Upper lobe of left lung (tissue), 6 donors: ENCODE results near the gene COX19. TPM values are rescaled to one million over a fixed set of nuclear protein-coding genes. Genes with fewer than 3 reads are reported as not detected.

Source experiments
- ATAC-seq, 2 donors: fragments of 200-7000 bp; cut with Tn5 transposase; one replicate each; pipeline ENCODE4 v1.9.1; 2022; ENCODE audit warnings: mild to moderate bottlenecking in 2 of 2, moderate library complexity in 2 of 2; ENCODE audit not compliant: low FRiP score in 2 of 2
- DNase-seq, 2 donors: peaks; one replicate each; pipeline ENCODE4 v3.0.0-alpha.2; 2019 to 2020
- H3K27ac ChIP-seq, 4 donors: fragments of 200-600 bp; sonication (generic); one replicate each; pipeline ENCODE4 v1.5.1; 2016 to 2019
- H3K27me3 ChIP-seq, 4 donors: fragments of 200-600 bp; sonication (generic); one replicate each; pipeline ENCODE4 v1.5.1; 2017 to 2019
- H3K36me3 ChIP-seq, 4 donors: fragments of 200-600 bp; sonication (generic); one replicate each; pipeline ENCODE4 v1.5.1; 2016 to 2019
- H3K4me1 ChIP-seq, 4 donors: fragments of 200-600 bp; sonication (generic); one replicate each; pipeline ENCODE4 v1.5.1; 2018 to 2019
- H3K4me3 ChIP-seq, 4 donors: fragments of 200-600 bp; sonication (generic); one replicate each; pipeline ENCODE4 v1.5.1; 2017 to 2019; ENCODE audit warnings: mild to moderate bottlenecking in 2 of 4, moderate library complexity in 1 of 4
- H3K9me3 ChIP-seq, 4 donors: fragments of 200-600 bp; sonication (generic); one replicate each; pipeline ENCODE4 v1.5.1; 2018 to 2019
- EP300 ChIP-seq, 4 donors: sonication (generic); formaldehyde crosslinking; IDR thresholded peaks; one replicate each; pipeline ENCODE4 v1.5.1; 2017; ENCODE audit warnings: antibody characterized with exemption in 4 of 4, control low read depth in 2 of 4
- POLR2A ChIP-seq, 4 donors: fragments of 450-650 bp; IDR thresholded peaks; one replicate each; pipeline ENCODE4 v1.5.1; 2016 to 2017; ENCODE audit warnings: antibody characterized with exemption in 4 of 4, mild to moderate bottlenecking in 2 of 4
- POLR2AphosphoS5 ChIP-seq, 2 donors: sonication (generic); formaldehyde crosslinking; IDR thresholded peaks; one replicate each; pipeline ENCODE4 v1.5.1; 2017; ENCODE audit warnings: antibody characterized with exemption in 2 of 2
- WGBS, 2 donors: methylation state at CpG; one replicate each; pipeline ENCODE4 v1.1.5; 2017 to 2018; 5-methylcytosine and 5-hydroxymethylcytosine counted together
- total RNA-seq, 6 donors: library from RNA; depleted of rRNA in 4 of 6; stranded (reverse); fragments of >200 nt in 4 of 6; gene quantifications; one replicate each; pipeline versions ENCODE4 v1.1.0 to v1.2.1, GENCODE V29; 2016 to 2021
- TF ChIP-seq, protein P1 (sequence below), 6 experiments: fragments of 450-650 bp in 4 of 6; fragments of 200-600 bp in 2 of 6; sonication (generic) in 2 of 6; IDR thresholded peaks; one replicate each; pipeline ENCODE4 v1.5.1; 2016 to 2019; ENCODE audit warnings: antibody characterized with exemption in 6 of 6
- donor health status: DM: no; HTN: no; CAD: no; lungs with moderate emphysema.
- donor health status: DM: no; HTN: yes; CAD: no; lungs with severe emphysema.

COX19 gene
- total RNA-seq, 6 donors from 2014 or later, result 9.1 to 25.1 (median 11.5) TPM

DNA sequence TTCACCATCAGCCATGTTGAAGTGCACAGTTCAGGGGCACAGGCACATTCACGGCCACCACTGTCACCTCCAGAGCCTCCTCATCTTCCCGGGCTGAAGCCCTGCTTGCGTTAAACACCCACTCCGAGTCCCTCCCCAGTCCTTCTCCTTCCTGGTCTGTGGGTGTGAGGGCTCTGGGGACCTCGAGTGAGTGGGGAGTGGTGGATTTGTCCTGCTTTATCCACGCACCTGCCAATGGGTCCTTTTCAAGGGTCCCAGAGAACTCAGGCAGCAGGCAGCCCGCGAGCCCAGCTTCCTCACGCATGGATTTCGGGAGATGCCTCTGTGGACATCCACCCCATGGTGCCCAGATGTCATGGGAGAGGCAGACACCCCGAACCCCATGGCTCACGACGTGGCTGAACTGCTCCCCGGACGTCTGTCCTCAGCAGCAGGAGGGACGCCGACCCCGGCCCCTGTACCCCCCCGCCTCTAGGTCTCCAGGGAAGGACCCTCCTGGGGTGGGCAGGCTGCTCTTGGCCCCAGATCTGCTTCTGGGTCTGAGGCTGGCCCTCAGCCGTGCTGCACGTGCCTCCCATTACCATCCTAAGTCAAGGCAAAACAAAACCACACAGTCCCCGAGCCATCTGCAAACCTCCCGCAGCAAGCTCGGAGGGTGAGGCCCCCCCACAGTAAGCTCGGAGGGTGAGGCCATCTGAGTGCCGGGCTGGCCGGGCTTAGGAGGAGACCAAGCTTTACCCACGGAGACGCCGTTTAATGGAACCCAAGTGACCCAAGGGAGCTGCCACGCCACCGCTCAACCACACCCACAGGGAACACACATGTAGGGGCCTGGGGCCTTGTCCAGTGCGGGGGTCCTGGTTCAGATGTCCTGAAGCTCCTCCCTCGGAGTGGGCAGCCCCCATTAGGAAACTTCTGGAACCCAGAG, 16.6 kb upstream of the COX19 start:
- ATAC-seq (no peak), DNase-seq (peak in 1 of 2 donors; percentile 73)
- H3K9me3 ChIP-seq, result no peaks in the 10 kb centered on the region
- TF ChIP-seq EP300 (IDR thresholded peaks at IDR 0.05) (no peak), POLR2AphosphoS5 (IDR thresholded peaks at IDR 0.05) (no peak), POLR2A (IDR thresholded peaks at IDR 0.05) (no peak)
- TF ChIP-seq, protein P1, sequence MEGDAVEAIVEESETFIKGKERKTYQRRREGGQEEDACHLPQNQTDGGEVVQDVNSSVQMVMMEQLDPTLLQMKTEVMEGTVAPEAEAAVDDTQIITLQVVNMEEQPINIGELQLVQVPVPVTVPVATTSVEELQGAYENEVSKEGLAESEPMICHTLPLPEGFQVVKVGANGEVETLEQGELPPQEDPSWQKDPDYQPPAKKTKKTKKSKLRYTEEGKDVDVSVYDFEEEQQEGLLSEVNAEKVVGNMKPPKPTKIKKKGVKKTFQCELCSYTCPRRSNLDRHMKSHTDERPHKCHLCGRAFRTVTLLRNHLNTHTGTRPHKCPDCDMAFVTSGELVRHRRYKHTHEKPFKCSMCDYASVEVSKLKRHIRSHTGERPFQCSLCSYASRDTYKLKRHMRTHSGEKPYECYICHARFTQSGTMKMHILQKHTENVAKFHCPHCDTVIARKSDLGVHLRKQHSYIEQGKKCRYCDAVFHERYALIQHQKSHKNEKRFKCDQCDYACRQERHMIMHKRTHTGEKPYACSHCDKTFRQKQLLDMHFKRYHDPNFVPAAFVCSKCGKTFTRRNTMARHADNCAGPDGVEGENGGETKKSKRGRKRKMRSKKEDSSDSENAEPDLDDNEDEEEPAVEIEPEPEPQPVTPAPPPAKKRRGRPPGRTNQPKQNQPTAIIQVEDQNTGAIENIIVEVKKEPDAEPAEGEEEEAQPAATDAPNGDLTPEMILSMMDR (IDR thresholded peaks at IDR 0.05), result no peak
- WGBS, 2 donors, result 71 to 80% methylated on average over 14 to 29 of the region's 34 CpGs
- H3K27ac ChIP-seq, result no peak overlapping the region
- H3K36me3 ChIP-seq, result peaks cover 0 to 21% (median 5%) of the 10 kb centered on the region in 4 donors
- peaks cover 3 to 22% (median 9%) of the 10 kb centered on the region in 4 donors for H3K4me1 ChIP-seq
- no peak overlapping the region for H3K4me3 ChIP-seq
- H3K27me3 ChIP-seq, result peaks cover 0 to 7% (median 5%) of the 10 kb centered on the region in 4 donors

DNA sequence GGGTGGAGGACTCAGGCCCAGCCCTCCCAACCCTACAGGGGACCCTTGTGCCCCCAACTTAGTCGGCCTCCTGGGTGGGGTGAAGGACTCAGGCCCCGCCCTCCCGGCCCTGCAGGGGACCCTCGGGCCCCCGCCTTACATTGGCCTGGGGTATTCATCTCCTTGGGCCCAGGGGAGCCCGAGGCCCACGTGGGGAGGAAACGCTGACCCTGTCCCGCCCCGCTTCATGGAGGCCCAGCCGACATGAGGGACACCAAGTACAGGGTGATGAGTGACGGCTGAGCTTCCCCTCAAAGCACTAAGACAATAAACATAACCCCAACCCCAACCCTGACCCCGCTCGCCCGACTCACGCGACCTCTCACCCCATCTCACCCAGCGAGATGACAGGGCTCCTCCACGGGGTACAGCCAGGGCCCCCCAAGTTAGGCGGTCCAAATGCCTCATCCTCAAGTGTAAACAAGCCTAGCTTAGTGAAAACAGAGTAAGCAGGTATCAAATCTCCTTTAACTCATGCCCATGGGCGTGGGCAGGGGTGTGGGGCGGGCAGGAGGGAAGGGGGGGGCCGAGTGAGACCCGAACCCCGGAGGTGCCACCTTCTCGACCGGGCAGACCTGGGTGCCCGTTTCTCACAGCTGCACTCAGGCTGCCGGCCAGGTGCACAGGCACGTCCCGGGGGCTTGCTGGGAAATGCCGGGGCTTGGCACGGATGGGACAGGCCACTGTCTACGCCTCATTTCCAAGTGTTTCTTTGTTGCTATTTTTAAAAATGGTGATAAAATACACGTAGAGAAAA, 15.8 kb upstream of the COX19 start:
- 52 to 54% methylated on average over 17 to 30 of the region's 35 CpGs for WGBS, 2 donors
- H3K4me1 ChIP-seq, result peaks cover 3 to 22% (median 9%) of the 10 kb centered on the region in 4 donors
- no peak for ATAC-seq
- peaks cover 0 to 12% (median under 1%) of the 10 kb centered on the region in 4 donors for H3K36me3 ChIP-seq
- H3K27me3 ChIP-seq, result peaks cover 0 to 7% (median 5%) of the 10 kb centered on the region in 4 donors
- peak in 1 of 2 donors; percentile 70 for DNase-seq
- TF ChIP-seq EP300 (IDR thresholded peaks at IDR 0.05) (no peak), POLR2A (IDR thresholded peaks at IDR 0.05) (no peak), POLR2AphosphoS5 (IDR thresholded peaks at IDR 0.05) (no peak)
- TF ChIP-seq, protein P1 (IDR thresholded peaks at IDR 0.05), result no peak
- no peaks in the 10 kb centered on the region for H3K9me3 ChIP-seq
- no peak overlapping the region for H3K4me3 ChIP-seq
- no peak overlapping the region for H3K27ac ChIP-seq

DNA sequence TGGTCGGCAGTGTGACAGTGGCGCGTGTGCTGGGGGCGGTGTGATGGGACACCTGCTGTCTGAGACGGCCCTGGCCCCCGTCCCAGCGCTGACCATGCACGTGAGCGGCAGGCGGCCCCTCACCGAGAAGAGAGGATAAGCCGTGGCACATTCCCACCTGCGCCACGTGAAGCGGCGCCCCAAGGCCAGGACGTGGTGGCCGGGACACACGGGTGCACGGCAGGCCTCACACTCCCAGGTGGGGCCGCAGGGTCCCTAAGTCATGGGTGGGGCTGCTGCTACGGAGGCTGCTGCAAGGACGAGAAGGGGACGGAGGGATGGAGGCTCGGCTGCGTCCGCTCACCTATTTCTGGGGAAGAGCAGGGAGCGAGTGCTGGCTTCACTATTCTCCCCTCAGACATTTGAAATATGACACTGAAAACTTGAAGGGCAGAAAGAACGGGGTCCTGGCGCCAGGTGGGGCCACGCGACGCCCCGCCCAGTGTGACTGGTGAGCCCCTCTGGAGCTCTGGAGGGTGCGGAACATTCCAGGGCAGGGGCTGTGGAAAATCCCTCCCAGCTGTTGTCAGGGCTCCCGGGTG, 15.1 kb upstream of the COX19 start:
- peaks cover 0 to 5% (median 0%) of the 10 kb centered on the region in 4 donors for H3K36me3 ChIP-seq
- peaks cover 0 to 7% (median 5%) of the 10 kb centered on the region in 4 donors for H3K27me3 ChIP-seq
- DNase-seq, result peak in 1 of 2 donors; percentile 79
- no peak for ATAC-seq
- H3K4me1 ChIP-seq, result peaks cover 3 to 22% (median 9%) of the 10 kb centered on the region in 4 donors
- H3K4me3 ChIP-seq, result no peak overlapping the region
- H3K27ac ChIP-seq, result no peak overlapping the region
- WGBS, 2 donors, result 69 to 78% methylated on average over 18 to 34 of the region's 36 CpGs
- TF ChIP-seq EP300 (IDR thresholded peaks at IDR 0.05) (no peak), POLR2A (IDR thresholded peaks at IDR 0.05) (no peak), POLR2AphosphoS5 (IDR thresholded peaks at IDR 0.05) (no peak)
- TF ChIP-seq, protein P1 (IDR thresholded peaks at IDR 0.05), result no peak
- no peaks in the 10 kb centered on the region for H3K9me3 ChIP-seq

DNA sequence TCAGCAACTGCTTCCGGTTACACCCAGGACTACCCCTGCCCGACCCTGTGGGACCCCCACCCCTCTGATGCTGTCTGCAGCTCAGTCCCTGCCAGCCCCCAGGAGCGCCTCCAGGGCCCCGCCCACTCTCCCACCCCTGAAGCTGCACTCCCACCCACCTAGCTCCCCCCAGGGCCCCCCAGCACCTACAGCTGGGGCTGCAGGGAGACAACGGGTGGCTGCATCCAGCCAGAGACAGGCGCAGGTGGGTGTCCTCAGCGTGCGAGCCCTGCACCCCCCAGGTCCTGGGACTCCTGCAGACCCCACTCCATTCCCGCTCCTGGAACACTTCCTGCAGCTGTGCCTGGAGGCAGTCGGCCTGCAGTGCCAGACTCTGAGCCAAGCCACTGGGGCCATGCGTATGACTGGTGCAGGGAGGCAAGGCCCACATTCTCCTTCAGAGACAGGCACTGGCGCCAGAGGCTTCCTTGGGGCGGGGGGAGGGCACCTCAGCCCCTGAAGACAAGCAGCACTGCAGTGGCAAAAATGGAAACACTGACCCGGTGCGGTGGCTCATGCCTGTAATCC, 13.7 kb upstream of the COX19 start:
- WGBS, 2 donors, result 64 to 90% methylated on average over 2 to 12 of the region's 15 CpGs
- DNase-seq (peak in 1 of 2 donors; percentile 55), ATAC-seq (no peak)
- peaks cover 0 to 7% (median 5%) of the 10 kb centered on the region in 4 donors for H3K27me3 ChIP-seq
- H3K27ac ChIP-seq, result no peak overlapping the region
- H3K36me3 ChIP-seq, result no peaks in the 10 kb centered on the region
- peaks cover 3 to 22% (median 9%) of the 10 kb centered on the region in 4 donors for H3K4me1 ChIP-seq
- TF ChIP-seq, protein P1 (IDR thresholded peaks at IDR 0.05), result no peak
- TF ChIP-seq POLR2AphosphoS5 (IDR thresholded peaks at IDR 0.05) (no peak), EP300 (IDR thresholded peaks at IDR 0.05) (no peak), POLR2A (IDR thresholded peaks at IDR 0.05) (no peak)
- no peaks in the 10 kb centered on the region for H3K9me3 ChIP-seq
- no peak overlapping the region for H3K4me3 ChIP-seq
